GM12878 (cell line): ENCODE measurements around the gene HOOK1.

Source experiments
- NRF1 ChIP-seq: conservative IDR thresholded peaks from 2 replicates; pipeline ENCODE4 v1.6.1; 2011; ENCODE audit warnings: mild to moderate bottlenecking, low read depth, low read length, improper control_type of control experiment
- TCF7 ChIP-seq: IDR thresholded peaks from 2 replicates; pipeline ENCODE4 v1.6.1; 2014; ENCODE audit warnings: antibody characterized with exemption, borderline replicate concordance

- no peak for TF ChIP-seq NRF1
- no peak for TF ChIP-seq TCF7
Observed at GRCh38 chr1:59805554-59805953, 9.2 kb upstream of the HOOK1 start.
